ENCODE data around the gene PTPN4. TPM values are rescaled to one million over a fixed set of nuclear protein-coding genes. Genes with fewer than 3 reads are reported as not detected.

The PTPN4 gene
- total and polyA plus RNA-seq, 11 donors, result 3.6 to 49.0 (median 43.0) TPM

DNA sequence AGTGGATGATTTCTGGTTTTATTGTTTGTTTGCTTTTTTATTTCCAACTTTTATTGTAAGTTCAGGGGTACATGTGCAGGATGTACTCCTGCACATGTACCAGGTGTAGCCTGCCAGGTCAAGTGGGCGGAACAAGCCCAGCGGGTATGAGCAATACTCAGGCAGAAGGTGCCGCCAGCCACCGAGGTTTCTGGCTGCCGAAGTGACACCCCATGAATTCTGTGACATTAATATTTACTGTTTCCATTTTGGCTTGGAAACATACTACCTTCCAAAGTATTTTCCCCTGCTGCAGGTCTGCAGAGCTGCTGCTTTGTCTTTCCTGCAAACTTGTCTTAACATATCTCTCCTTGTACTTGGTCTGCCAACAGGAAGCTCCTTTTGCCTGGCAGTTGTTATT, 78.5 kb downstream of the PTPN4 start:
- intact Hi-C loops (cut with DNase I), result loop anchor here in 2 of 10 donors (10.0 kb wide), 1 partner anchor 337 kb away; no protein-coding TSS in a partner anchor
- Histone ChIP-seq H3K36me3 (no peaks in the 10 kb centered on the region), H3K27me3 (no peaks in the 10 kb centered on the region), H3K27ac (no peak overlapping the region), H3K9me3 (no peaks in the 10 kb centered on the region), H3K4me3 (no peak overlapping the region), H3K4me1 (peaks cover 0 to 15% (median 2%) of the 10 kb centered on the region in 12 donors)
- DNase-seq (no peak), ATAC-seq (no peak)
- TF ChIP-seq, protein P1, sequence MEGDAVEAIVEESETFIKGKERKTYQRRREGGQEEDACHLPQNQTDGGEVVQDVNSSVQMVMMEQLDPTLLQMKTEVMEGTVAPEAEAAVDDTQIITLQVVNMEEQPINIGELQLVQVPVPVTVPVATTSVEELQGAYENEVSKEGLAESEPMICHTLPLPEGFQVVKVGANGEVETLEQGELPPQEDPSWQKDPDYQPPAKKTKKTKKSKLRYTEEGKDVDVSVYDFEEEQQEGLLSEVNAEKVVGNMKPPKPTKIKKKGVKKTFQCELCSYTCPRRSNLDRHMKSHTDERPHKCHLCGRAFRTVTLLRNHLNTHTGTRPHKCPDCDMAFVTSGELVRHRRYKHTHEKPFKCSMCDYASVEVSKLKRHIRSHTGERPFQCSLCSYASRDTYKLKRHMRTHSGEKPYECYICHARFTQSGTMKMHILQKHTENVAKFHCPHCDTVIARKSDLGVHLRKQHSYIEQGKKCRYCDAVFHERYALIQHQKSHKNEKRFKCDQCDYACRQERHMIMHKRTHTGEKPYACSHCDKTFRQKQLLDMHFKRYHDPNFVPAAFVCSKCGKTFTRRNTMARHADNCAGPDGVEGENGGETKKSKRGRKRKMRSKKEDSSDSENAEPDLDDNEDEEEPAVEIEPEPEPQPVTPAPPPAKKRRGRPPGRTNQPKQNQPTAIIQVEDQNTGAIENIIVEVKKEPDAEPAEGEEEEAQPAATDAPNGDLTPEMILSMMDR (IDR thresholded peaks at IDR 0.05), result no peak
- TF ChIP-seq POLR2A (IDR thresholded peaks at IDR 0.05), result no peak
- 61 to 83% (median 70%) methylated on average over 5 of the region's 5 CpGs for WGBS, 4 donors

DNA sequence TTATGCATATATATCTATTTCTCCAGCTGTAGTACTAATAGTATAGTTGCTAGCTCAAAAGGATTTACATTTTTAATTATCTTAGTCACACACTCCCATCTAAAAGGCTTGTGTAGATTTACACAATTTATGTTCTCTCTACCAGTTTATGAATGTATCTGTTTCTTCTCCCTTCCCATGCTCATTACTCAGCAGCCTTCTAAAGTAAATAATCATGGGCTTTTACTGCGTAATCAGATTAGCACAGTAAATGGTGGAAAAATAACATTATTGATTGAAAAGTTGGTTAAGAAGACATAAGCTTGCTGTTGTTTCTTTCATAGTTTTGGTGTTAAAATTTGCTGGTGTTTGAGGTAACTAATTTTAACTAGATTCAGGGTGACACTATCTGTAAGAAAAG, 81.8 kb downstream of the PTPN4 start:
- Histone ChIP-seq H3K4me3 (no peak overlapping the region), H3K36me3 (no peaks in the 10 kb centered on the region), H3K27ac (no peak overlapping the region), H3K4me1 (peaks cover 0 to 15% (median 0%) of the 10 kb centered on the region in 12 donors), H3K27me3 (no peaks in the 10 kb centered on the region), H3K9me3 (peaks cover 0 to 8% (median 0%) of the 10 kb centered on the region in 12 donors)
- intact Hi-C loops (cut with DNase I), result no loop called here
- no peak for ATAC-seq
- no peak for DNase-seq
- no peak for TF ChIP-seq POLR2A (IDR thresholded peaks at IDR 0.05)
- WGBS, 4 donors, result 97 to 100% (median 98%) methylated on average over 1 of the region's 1 CpG

DNA sequence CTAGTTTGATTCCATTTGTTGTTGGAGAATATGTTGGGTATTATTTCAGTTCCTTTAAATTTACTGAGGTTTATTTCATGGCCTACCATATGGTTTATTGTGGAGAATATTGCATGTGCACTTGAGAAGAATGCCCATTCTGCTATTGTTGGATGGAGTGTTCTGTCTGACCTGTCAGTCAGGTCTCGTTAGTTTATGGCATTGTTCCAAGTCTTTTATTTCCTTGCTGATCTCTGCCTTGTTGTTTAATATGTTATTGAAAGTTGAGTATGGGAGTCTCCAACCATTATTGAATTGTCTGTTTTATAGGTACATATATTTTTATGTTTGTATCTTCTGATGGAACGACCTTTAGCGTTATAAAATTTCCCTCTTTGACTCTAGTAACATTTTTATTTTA, 86.3 kb downstream of the PTPN4 start:
- 69 to 78% (median 73%) methylated on average over 3 of the region's 3 CpGs for WGBS, 4 donors
- intact Hi-C loops (cut with DNase I), result no loop called here
- Histone ChIP-seq H3K27ac (no peak overlapping the region), H3K27me3 (no peaks in the 10 kb centered on the region), H3K36me3 (no peaks in the 10 kb centered on the region), H3K4me3 (no peak overlapping the region), H3K9me3 (peaks cover 0 to 9% (median 0%) of the 10 kb centered on the region in 12 donors), H3K4me1 (peaks cover 0 to 8% (median 0%) of the 10 kb centered on the region in 12 donors)
- DNase-seq (no peak), ATAC-seq (no peak)
- no peak for TF ChIP-seq POLR2A (IDR thresholded peaks at IDR 0.05)
- TF ChIP-seq, protein P1 (IDR thresholded peaks at IDR 0.05), result no peak

DNA sequence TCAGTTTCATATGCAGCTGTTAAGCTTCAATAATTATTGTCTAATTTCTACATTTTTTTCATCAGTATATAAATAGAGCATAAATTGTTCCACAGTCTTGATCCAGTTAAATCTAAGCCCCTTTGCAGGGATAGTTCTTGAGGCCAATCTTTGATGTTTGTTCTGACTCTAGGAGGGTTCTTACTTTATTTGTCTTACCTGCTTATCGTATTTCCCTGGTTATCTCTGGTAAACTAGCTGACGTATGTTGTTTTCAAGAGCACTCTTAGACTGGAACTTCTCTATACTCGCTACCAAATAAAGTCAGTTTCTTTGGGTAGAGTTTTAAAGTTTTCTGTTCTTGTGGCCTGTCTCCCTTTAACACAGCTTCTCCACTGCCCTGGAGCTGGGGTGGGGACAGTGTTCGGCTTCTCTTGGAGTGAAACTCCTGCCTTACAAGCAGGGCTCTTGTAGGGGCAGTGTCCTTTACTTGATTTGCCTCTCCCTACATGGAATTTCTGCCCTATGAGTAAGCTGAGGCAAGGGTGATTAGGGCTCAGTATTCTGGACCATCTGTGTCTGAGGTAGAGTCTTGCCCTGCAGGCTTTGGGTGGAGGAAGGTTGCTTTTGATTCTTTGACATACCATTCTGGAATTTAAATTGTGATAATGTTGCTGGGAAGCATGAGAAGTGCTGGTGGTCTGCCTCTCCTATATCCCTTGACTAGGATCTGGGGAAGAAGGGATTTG, 90.3 kb downstream of the PTPN4 start:
- ATAC-seq (peak; percentile 35 to 54 (median 44)), DNase-seq (no peak)
- H3K27me3 ChIP-seq, result no peaks in the 10 kb centered on the region
- H3K9me3 ChIP-seq, result peaks cover 0 to 42% (median 18%) of the 10 kb centered on the region in 12 donors
- H3K27ac ChIP-seq, result no peak overlapping the region
- H3K36me3 ChIP-seq, result no peaks in the 10 kb centered on the region
- intact Hi-C loops (cut with DNase I), result no loop called here
- peaks cover 0 to 8% (median 0%) of the 10 kb centered on the region in 12 donors for H3K4me1 ChIP-seq
- WGBS, 4 donors, result 51 to 71% (median 59%) methylated on average over 4 of the region's 4 CpGs
- TF ChIP-seq POLR2A (IDR thresholded peaks at IDR 0.05), result no peak
- TF ChIP-seq, protein P1 (IDR thresholded peaks at IDR 0.05), result no peak
- H3K4me3 ChIP-seq, result no peak overlapping the region
